HG03432 (cell line): ENCODE data around the gene GPC5.
A peak's percentile ranks its signal among the peaks of the same experiment; 100 is the strongest.

Source experiments
- ATAC-seq: cut with Tn5 transposase; IDR thresholded peaks from one replicate; pipeline ENCODE4 v1.9.1; 2021; ENCODE audit warnings: mild to moderate bottlenecking, moderate library complexity; ENCODE audit not compliant: unreplicated experiment

The GPC5 gene

GRCh38 chr13:91946498-91947070, 548.2 kb downstream of the GPC5 start:
- peak; percentile 67 for ATAC-seq

- no peak for ATAC-seq
These were observed 550.3 kb downstream of the GPC5 start for GRCh38 chr13:91948736-91949135.

- no peak for ATAC-seq
These were observed 552.4 kb downstream of the GPC5 start for GRCh38 chr13:91950803-91951202.

- ATAC-seq: no peak
These were observed 557.3 kb downstream of the GPC5 start for GRCh38 chr13:91955546-91956355.

GRCh38 chr13:91960947-91961346, 562.5 kb downstream of the GPC5 start:
- no peak for ATAC-seq

GRCh38 chr13:91962946-91963345, 564.5 kb downstream of the GPC5 start:
- no peak for ATAC-seq

- ATAC-seq: no peak
These were observed 567.1 kb downstream of the GPC5 start for GRCh38 chr13:91965511-91965910.

GRCh38 chr13:91978571-91978970, 580.1 kb downstream of the GPC5 start:
- no peak for ATAC-seq

GRCh38 chr13:91986761-91987483, 588.5 kb downstream of the GPC5 start:
- ATAC-seq: peak; percentile 70

- no peak for ATAC-seq
These were observed 589.9 kb downstream of the GPC5 start for GRCh38 chr13:91988331-91988730.

- no peak for ATAC-seq
These were observed 614.4 kb downstream of the GPC5 start for GRCh38 chr13:92012787-92013186.

- ATAC-seq: no peak
These were observed 619.3 kb downstream of the GPC5 start for GRCh38 chr13:92017737-92018136.

GRCh38 chr13:92028695-92029094, 630.3 kb downstream of the GPC5 start:
- ATAC-seq: no peak

GRCh38 chr13:92029641-92030040, 631.2 kb downstream of the GPC5 start:
- ATAC-seq: no peak

- no peak for ATAC-seq
These were observed 640.5 kb downstream of the GPC5 start for GRCh38 chr13:92038905-92039304.

GRCh38 chr13:92042522-92042921, 644.1 kb downstream of the GPC5 start:
- ATAC-seq: no peak

GRCh38 chr13:92044351-92044750, 645.9 kb downstream of the GPC5 start:
- no peak for ATAC-seq

GRCh38 chr13:92054389-92054788, 656.0 kb downstream of the GPC5 start:
- no peak for ATAC-seq

GRCh38 chr13:92074658-92075057, 676.2 kb downstream of the GPC5 start:
- peak; percentile 62 for ATAC-seq

GRCh38 chr13:92097337-92097903, 699.0 kb downstream of the GPC5 start:
- no peak for ATAC-seq

GRCh38 chr13:92101801-92102200, 703.4 kb downstream of the GPC5 start:
- no peak for ATAC-seq
